ENCODE measurements around the gene LAD1. TPM values are rescaled to one million over a fixed set of nuclear protein-coding genes. Genes with fewer than 3 reads are reported as not detected.

The LAD1 gene
- total RNA-seq, 1 experiment from 2014 or later, result 30.1 TPM

DNA sequence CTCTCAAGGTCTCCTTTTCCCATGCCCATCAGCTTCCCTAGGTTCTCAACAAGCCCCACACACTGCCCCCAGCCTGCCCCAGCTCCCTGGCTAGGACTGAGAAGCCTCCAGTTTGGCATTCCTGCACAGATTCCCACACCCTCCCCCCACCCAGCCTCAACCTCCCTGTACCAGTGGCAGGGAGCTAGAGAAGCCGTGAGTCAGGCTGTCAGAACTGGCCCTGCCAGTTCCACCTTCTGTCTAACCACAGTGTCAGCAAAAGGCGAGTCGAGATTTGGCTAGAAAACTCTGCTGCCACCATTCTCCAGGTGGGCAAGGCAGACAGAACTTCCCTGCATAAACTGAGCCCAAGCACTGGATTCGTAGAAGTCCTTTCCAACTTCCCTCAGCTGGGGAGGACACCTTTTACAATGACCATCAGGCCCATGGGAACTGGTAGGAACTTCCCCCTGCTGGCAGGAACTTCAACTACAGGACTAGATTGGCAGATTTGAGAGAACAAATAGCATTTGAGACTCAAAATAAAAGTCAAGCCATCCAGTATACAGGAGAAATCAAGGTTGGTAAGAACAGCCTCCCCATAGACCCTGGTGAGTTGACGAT lies 52.7 kb downstream of the LAD1 start:
- WGBS (ENCODE audit: extremely low coverage, insufficient read length, low lambda C conversion rate), result no CpG with 5 or more reads among the region's 5 CpGs
- no peaks in the 10 kb centered on the region for H3K79me1 ChIP-seq (ENCODE audit: insufficient read depth, low read depth, low read length, poor library complexity, severe bottlenecking)
- TF ChIP-seq, protein P1, sequence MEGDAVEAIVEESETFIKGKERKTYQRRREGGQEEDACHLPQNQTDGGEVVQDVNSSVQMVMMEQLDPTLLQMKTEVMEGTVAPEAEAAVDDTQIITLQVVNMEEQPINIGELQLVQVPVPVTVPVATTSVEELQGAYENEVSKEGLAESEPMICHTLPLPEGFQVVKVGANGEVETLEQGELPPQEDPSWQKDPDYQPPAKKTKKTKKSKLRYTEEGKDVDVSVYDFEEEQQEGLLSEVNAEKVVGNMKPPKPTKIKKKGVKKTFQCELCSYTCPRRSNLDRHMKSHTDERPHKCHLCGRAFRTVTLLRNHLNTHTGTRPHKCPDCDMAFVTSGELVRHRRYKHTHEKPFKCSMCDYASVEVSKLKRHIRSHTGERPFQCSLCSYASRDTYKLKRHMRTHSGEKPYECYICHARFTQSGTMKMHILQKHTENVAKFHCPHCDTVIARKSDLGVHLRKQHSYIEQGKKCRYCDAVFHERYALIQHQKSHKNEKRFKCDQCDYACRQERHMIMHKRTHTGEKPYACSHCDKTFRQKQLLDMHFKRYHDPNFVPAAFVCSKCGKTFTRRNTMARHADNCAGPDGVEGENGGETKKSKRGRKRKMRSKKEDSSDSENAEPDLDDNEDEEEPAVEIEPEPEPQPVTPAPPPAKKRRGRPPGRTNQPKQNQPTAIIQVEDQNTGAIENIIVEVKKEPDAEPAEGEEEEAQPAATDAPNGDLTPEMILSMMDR (conservative IDR thresholded peaks at IDR 0.05), result peak; percentile 77
- no peaks in the 10 kb centered on the region for H3K23me2 ChIP-seq (ENCODE audit: insufficient read length, low read depth, low read length, poor library complexity, severe bottlenecking)
- no peaks in the 10 kb centered on the region for H3K79me2 ChIP-seq (ENCODE audit: insufficient read depth, low read length)
- DNase-seq, result peak; percentile 77
- H2BK12ac ChIP-seq (ENCODE audit: insufficient read length, low read depth, low read length), result no peak overlapping the region
- H3T11ph ChIP-seq (ENCODE audit: low read length), result no peak overlapping the region
- no peak overlapping the region for H3K4ac ChIP-seq (ENCODE audit: low read depth, low read length)
- peaks cover 8% of the 10 kb centered on the region; the same call in 1 of the 2 replicates for H3K4me1 ChIP-seq (ENCODE audit: insufficient read depth, low read length)
- Mint-ChIP-seq H3K27me3 (ENCODE audit: low read depth) (peaks cover 1% of the 10 kb centered on the region), H3K27ac (peak overlapping the region in 2 of 3 experiments; percentile 44 to 57; a peak in 2 of 7 replicates), H3K36me3 (ENCODE audit: insufficient read depth in 1 of 3, low read depth in 3 of 3) (peaks cover 0 to 1% (median 0%) of the 10 kb centered on the region in 3 experiments; a peak in 1 of 7 replicates), H3K4me1 (peaks cover 38 to 40% of the 10 kb centered on the region in 2 experiments), H3K4me3 (peak overlapping the region in 1 of 2 experiments; percentile 39; a peak in 1 of 5 replicates), H3K9me3 (peaks cover under 1 to 1% of the 10 kb centered on the region in 2 experiments; a peak in 4 of 5 replicates)
- no peak overlapping the region for H4K8ac ChIP-seq (replicated peaks; ENCODE audit: insufficient read length, low read depth, low read length)
- no peaks in the 10 kb centered on the region for H3K27me3 ChIP-seq (ENCODE audit: insufficient read depth, low read length)
- no peak overlapping the region for H3K4me2 ChIP-seq (ENCODE audit: insufficient read depth, insufficient read length, low read length)
- no peak overlapping the region for H2BK5ac ChIP-seq (ENCODE audit: insufficient read length, low read length)
- no peak overlapping the region for H3K27ac ChIP-seq (ENCODE audit: insufficient read length, low read depth, low read length)
- no peak overlapping the region for H4K5ac ChIP-seq (ENCODE audit: insufficient read length, low read depth, low read length)
- H2AFZ ChIP-seq (ENCODE audit: low read length), result no peak overlapping the region
- H4K91ac ChIP-seq (ENCODE audit: insufficient read length, low read depth, low read length), result no peak overlapping the region
- H2BK15ac ChIP-seq (ENCODE audit: low read depth, low read length), result no peak overlapping the region
- H2BK20ac ChIP-seq (ENCODE audit: low read depth, low read length, poor library complexity, severe bottlenecking), result no peak overlapping the region
- H3K9me3 ChIP-seq (ENCODE audit: control insufficient read depth, low read depth, low read length), result no peaks in the 10 kb centered on the region
- H3K9ac ChIP-seq (ENCODE audit: extremely low read depth, insufficient read length, low read length), result no peak overlapping the region
- H2BK120ac ChIP-seq (ENCODE audit: low read depth, low read length, poor library complexity, severe bottlenecking), result no peak overlapping the region
- H3K56ac ChIP-seq (ENCODE audit: insufficient read length, low read depth, low read length), result no peak overlapping the region
- no peak overlapping the region for H2AK5ac ChIP-seq (ENCODE audit: insufficient read length, low read length)
- H3K18ac ChIP-seq (ENCODE audit: insufficient read length, low read depth, low read length), result no peak overlapping the region
- H4K20me1 ChIP-seq (ENCODE audit: control insufficient read depth, insufficient read depth, insufficient read length), result no peaks in the 10 kb centered on the region
- no peak overlapping the region for H3K23ac ChIP-seq (ENCODE audit: insufficient read length, low read depth, low read length)
- no peak overlapping the region for H3K14ac ChIP-seq (ENCODE audit: insufficient read depth, low read length)
